ENCODE data around the gene HBA1.
"Not testable (repeated sequence)": the region's sequence is repeated elsewhere in the genome, so short reads cannot be mapped to it uniquely, and the experiment has no call there.

Gene HBA1

DNA sequence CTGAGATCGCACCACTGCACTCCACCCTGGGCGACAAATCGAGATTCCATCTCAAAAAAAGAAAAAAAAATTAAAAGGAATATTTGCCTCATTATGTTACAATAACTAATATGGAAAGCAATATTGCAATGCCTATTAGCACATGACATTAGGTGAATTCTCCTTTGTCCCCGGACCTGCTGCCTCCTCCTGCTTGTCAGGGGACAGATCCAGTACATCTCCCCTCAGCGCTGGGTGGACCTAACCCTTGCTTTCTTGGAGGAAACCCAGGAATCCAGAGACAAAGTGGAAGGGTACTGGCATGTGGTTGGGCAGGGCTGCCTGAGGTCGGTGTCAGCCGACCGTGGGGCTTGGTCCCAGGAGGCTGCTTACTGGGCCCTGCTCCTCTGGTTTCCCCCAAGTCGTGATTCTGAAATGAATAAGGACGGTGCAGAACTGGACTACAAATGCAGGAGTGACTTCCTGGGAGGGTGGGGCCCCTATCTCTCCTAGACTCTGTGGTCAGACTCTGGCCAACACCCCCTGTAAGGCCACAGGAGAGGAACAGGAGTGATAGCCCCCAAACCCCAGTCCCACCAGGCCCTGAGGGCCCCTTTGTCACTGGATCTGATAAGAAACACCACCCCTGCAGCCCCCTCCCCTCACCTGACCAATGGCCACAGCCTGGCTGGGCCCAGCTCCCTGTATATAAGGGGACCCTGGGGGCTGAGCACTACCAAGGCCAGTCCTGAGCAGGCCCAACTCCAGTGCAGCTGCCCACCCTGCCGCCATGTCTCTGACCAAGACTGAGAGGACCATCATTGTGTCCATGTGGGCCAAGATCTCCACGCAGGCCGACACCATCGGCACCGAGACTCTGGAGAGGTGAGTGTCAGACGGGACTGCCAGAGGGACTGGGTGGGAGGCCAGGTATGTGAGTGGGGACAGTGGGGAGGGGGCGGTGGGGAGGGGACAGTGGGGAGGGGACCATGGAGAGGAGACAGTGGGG is 24.0 kb upstream of the HBA1 start, which contains the start of gene HBZ:
Gene HBZ, plus strand, starts transcription at position 504 of the 988 bp plus-strand sequence. Its CDS starts 266 bp downstream, at position 770.
- no peak for DNase-seq (ENCODE audit: extremely low read depth, low read depth)
- TF ChIP-seq, protein P1, sequence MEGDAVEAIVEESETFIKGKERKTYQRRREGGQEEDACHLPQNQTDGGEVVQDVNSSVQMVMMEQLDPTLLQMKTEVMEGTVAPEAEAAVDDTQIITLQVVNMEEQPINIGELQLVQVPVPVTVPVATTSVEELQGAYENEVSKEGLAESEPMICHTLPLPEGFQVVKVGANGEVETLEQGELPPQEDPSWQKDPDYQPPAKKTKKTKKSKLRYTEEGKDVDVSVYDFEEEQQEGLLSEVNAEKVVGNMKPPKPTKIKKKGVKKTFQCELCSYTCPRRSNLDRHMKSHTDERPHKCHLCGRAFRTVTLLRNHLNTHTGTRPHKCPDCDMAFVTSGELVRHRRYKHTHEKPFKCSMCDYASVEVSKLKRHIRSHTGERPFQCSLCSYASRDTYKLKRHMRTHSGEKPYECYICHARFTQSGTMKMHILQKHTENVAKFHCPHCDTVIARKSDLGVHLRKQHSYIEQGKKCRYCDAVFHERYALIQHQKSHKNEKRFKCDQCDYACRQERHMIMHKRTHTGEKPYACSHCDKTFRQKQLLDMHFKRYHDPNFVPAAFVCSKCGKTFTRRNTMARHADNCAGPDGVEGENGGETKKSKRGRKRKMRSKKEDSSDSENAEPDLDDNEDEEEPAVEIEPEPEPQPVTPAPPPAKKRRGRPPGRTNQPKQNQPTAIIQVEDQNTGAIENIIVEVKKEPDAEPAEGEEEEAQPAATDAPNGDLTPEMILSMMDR (IDR thresholded peaks at IDR 0.05; ENCODE audit: low read depth, low read length) = no peak

DNA sequence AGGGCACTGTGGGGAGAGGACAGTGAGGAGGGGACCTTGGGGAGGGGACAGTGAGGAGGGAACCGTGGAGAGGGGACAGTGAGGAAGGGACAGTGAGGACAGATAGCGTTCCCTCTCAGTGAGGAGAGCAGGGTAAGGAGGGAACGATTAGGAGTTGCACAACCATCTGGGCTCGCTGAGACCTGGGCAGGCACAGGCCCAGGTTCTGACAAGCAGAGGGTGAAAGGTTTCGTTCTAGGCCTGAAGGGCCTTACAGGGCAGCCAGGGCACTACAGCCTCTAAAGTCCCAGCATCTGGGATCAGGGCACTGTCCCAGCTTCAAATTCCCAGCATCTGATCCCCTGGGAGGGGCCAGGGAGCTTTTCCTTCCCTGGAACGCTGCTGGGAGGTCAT is 23.4 kb upstream of the HBA1 start:
- not testable (repeated sequence) for DNase-seq (ENCODE audit: extremely low read depth, low read depth)

DNA sequence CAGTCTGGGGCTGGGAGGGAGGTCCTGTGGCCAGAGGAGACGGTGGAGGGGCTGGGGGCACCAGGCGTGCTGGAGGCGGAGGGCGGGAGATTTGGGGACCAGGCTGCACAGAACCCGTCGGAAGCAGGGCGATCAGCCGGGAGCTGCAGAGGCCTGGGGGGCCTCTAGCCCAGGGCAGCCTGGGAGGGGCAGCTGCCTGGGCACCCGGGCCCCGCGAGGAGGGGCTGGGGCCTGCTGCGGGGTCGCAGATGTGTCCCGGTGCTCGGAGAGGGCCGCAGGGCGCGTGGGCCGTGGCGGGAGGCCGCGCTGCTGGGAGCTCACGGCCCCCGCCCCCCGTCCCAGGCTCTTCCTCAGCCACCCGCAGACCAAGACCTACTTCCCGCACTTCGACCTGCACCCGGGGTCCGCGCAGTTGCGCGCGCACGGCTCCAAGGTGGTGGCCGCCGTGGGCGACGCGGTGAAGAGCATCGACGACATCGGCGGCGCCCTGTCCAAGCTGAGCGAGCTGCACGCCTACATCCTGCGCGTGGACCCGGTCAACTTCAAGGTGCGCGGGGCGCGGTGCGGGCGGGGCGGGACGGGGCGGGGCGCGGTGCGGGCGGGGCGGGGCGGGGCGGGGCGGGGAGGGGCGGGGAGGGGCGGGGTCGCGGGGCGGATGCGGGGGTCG is 22.8 kb upstream of the HBA1 start:
- not testable (repeated sequence) for DNase-seq (ENCODE audit: extremely low read depth, low read depth)

DNA sequence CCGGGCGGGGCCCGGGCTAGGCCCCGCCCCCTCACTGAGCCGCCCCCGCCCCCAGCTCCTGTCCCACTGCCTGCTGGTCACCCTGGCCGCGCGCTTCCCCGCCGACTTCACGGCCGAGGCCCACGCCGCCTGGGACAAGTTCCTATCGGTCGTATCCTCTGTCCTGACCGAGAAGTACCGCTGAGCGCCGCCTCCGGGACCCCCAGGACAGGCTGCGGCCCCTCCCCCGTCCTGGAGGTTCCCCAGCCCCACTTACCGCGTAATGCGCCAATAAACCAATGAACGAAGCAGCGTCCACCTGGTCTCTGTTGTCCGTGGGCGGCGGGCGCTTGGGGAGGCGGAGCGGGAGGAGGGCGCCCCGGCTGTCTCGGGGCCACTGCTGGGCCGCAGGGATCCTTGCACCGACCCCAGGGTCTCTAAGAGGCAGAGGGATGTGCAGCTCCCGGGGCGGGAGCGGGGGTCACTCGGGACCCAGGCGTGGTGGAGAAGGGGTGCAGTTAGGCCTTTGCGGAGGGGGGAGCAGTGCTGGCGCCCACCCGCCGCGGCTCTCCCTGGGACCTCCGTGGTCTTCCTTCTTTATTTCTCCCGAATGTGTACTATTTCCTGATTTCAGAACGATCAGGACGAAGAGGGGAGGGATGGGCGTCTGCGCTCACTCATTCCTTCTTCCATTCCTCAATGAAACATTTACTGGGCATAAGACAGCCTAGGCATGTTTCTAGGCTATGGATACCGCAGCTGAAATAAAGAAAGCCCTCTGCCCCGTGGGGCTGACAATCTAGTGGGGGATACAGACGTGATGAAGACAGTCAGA is 22.1 kb upstream of the HBA1 start:
- TF ChIP-seq, protein P1 (IDR thresholded peaks at IDR 0.05; ENCODE audit: low read depth, low read length) = no peak
- no peak for DNase-seq (ENCODE audit: extremely low read depth, low read depth)

DNA sequence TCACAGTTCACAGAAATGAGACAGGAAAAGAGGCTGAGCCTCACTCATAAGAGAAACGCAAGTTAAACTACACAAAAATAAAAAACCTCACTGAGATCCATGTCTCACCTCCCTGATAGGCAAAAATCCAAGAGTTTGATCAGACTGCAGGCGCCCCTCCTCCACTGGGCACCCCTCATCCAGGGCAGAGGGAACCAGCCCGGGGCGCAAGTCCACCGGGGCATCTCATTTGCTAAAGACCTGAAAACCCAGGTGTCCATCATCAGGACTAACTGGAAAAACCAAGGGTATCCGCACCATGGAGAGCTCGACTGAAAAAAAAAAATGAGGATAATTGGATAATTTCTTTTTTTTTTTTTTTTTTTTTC is 21.5 kb upstream of the HBA1 start:
- TF ChIP-seq, protein P1 (IDR thresholded peaks at IDR 0.05; ENCODE audit: low read depth, low read length) = no peak
- DNase-seq (ENCODE audit: extremely low read depth, low read depth) = no peak

DNA sequence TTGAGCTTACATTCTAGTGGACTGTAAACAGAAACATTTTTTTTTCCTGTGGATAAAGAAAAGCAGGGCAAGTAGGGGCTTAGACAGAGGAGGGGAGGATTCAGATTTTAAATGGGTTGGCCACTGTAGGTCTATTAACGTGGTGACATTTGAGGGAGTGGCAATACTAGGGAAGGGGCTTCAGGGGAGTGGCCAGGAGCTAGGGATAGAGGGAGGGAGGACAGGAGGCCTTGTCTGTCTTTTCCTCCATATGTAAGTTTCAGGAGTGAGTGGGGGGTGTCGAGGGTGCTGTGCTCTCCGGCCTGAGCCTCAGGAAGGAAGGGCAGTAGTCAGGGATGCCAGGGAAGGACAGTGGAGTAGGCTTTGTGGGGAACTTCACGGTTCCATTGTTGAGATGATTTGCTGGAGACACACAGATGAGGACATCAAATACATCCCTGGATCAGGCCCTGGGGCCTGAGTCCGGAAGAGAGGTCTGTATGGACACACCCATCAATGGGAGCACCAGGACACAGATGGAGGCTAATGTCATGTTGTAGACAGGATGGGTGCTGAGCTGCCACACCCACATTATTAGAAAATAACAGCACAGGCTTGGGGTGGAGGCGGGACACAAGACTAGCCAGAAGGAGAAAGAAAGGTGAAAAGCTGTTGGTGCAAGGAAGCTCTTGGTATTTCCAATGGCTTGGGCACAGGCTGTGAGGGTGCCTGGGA is 17.2 kb upstream of the HBA1 start:
- no peak for DNase-seq (ENCODE audit: extremely low read depth, low read depth)
- TF ChIP-seq, protein P1 (IDR thresholded peaks at IDR 0.05; ENCODE audit: low read depth, low read length) = no peak

DNA sequence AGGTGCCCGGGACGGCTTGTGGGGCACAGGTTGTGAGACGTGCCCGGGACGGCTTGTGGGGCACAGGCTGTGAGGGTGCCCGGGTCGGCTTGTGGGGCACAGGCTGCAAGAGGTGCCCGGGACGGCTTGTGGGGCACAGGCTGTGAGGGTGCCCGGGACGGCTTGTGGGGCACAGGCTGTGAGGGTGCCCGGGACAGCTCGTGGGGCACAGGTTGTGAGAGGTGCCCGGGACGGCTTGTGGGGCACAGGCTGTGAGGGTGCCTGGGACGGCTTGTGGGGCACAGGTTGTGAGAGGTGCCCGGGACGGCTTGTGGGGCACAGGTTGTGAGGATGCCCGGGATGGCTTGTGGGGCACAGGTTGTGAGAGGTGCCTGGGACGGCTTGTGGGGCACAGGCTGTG is 16.2 kb upstream of the HBA1 start:
- not testable (repeated sequence) for DNase-seq (ENCODE audit: extremely low read depth, low read depth)

DNA sequence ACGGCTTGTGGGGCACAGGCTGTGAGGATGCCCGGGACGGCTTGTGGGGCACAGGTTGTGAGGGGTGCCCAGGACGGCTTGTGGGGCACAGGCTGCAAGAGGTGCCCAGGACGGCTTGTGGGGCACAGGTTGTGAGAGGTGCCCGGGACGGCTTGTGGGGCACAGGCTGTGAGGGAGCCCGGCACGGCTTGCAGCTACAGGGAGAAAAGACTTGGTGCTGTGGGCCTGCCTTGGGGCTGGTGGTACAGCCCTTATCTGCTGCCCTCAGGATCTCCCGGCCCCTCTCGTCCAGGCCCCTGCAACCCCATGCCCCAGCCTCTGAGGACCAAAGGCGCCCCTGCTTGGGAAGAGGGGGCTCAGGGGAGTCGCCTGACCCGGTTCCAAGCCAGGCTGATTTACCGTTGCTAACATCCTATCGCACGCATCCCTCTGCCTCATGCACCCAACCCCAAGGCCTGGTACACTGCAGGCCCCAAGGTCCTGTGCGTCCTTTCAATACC is 15.7 kb upstream of the HBA1 start:
- DNase-seq (ENCODE audit: extremely low read depth, low read depth) = no peak
- TF ChIP-seq, protein P1 (IDR thresholded peaks at IDR 0.05; ENCODE audit: low read depth, low read length) = no peak

Measured in AG09319 (cell line).